Thyroid gland (tissue), 4 donors: ENCODE results near the gene GLI2.

Experiments used
- CTCF ChIP-seq, 6 experiments: fragments of 200-600 bp in 3 of 6; fragments of 450-650 bp in 3 of 6; sonication (generic) in 3 of 6; IDR thresholded peaks; one replicate each; pipeline ENCODE4 v1.5.1; 2016 to 2019; ENCODE audit warnings: antibody characterized with exemption in 6 of 6, mild to moderate bottlenecking in 2 of 6, inconsistent platforms in 1 of 6, moderate library complexity in 1 of 6
- POLR2A ChIP-seq, 2 donors: fragments of 450-650 bp; IDR thresholded peaks; one replicate each; pipeline ENCODE4 v1.6.1; 2017; ENCODE audit warnings: antibody characterized with exemption in 2 of 2, mild to moderate bottlenecking in 2 of 2, moderate library complexity in 1 of 2

GRCh38 chr2:120697471-120697870 lies 38.2 kb upstream of the GLI2 start:
- TF ChIP-seq CTCF (IDR thresholded peaks at IDR 0.05): no peak
- TF ChIP-seq POLR2A (IDR thresholded peaks at IDR 0.05): no peak
